ENCODE results near the gene ITGBL1.

- TF ChIP-seq, protein P1, sequence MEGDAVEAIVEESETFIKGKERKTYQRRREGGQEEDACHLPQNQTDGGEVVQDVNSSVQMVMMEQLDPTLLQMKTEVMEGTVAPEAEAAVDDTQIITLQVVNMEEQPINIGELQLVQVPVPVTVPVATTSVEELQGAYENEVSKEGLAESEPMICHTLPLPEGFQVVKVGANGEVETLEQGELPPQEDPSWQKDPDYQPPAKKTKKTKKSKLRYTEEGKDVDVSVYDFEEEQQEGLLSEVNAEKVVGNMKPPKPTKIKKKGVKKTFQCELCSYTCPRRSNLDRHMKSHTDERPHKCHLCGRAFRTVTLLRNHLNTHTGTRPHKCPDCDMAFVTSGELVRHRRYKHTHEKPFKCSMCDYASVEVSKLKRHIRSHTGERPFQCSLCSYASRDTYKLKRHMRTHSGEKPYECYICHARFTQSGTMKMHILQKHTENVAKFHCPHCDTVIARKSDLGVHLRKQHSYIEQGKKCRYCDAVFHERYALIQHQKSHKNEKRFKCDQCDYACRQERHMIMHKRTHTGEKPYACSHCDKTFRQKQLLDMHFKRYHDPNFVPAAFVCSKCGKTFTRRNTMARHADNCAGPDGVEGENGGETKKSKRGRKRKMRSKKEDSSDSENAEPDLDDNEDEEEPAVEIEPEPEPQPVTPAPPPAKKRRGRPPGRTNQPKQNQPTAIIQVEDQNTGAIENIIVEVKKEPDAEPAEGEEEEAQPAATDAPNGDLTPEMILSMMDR (IDR thresholded peaks at IDR 0.05; ENCODE audit: control extremely low read depth in 1 of 3, insufficient read depth in 1 of 3, low read depth in 1 of 3, low read length in 3 of 3), result no peak
- TF ChIP-seq CREB1 (IDR thresholded peaks at IDR 0.05), result no peak
- no peak for TF ChIP-seq POLR2A (IDR thresholded peaks at IDR 0.05; ENCODE audit: control extremely low read depth in 1 of 2, low read depth in 2 of 2, low read length in 2 of 2)
- TF ChIP-seq TAF1 (IDR thresholded peaks at IDR 0.05; ENCODE audit: low read depth, low read length), result no peak
- no peak for TF ChIP-seq CHD1 (IDR thresholded peaks at IDR 0.05; ENCODE audit: low read depth, low read length)
- TF ChIP-seq HDAC6 (IDR thresholded peaks at IDR 0.05; ENCODE audit: low read depth, low read length), result no peak
- no peak for TF ChIP-seq YY1 (IDR thresholded peaks at IDR 0.05; ENCODE audit: low read depth, low read length)
- no peak for TF ChIP-seq CBX8 (IDR thresholded peaks at IDR 0.05; ENCODE audit: borderline replicate concordance, low read depth, low read length)
- TF ChIP-seq POLR2AphosphoS5 (IDR thresholded peaks at IDR 0.05; ENCODE audit: low read depth, low read length), result no peak
- TF ChIP-seq RAD21 (IDR thresholded peaks at IDR 0.05 in 1 of 2, conservative IDR thresholded peaks at IDR 0.05 in 1 of 2; ENCODE audit: low read depth in 2 of 2, low read length in 2 of 2), result no peak
- no peak for TF ChIP-seq HDAC2 (IDR thresholded peaks at IDR 0.05; ENCODE audit: borderline replicate concordance in 1 of 2, low read depth in 2 of 2, low read length in 2 of 2)
- TF ChIP-seq EZH2 (IDR thresholded peaks at IDR 0.05; ENCODE audit: low read depth, low read length, severe bottlenecking), result no peak
- no peak for TF ChIP-seq RXRA (IDR thresholded peaks at IDR 0.05; ENCODE audit: insufficient read depth, low read depth, low read length)
- no peak for TF ChIP-seq JUND (IDR thresholded peaks at IDR 0.05; ENCODE audit: low read length)
Measured at GRCh38 chr13:101614491-101614890, 162.0 kb downstream of the ITGBL1 start.
